A673 (cell line): Measurements from ENCODE around the gene METTL26. TPM values are rescaled to one million over a fixed set of nuclear protein-coding genes. Genes with fewer than 3 reads are reported as not detected.

Source experiments
- BruUV-seq: library from RNA; stranded (reverse); fragments of 400-500 nt; replicated peaks from 2 replicates; lab custom pipeline; 2021; lab: Mats Ljungman, UMichigan
- CTCF ChIA-PET: fragments of 300-600 bp; sonication (Branson Sonifier 250); formaldehyde crosslinking; loops from one replicate; lab custom pipeline; 2022; ENCODE audit warnings: antibody characterized with exemption; lab: Charles Lee
- POLR2A ChIA-PET: fragments of 300-600 bp; sonication (Branson Sonifier 250); formaldehyde crosslinking; loops from one replicate; lab custom pipeline; 2022; ENCODE audit warnings: antibody characterized with exemption; ENCODE audit not compliant: low non-redundant PET; lab: Charles Lee
- DNase-seq: peaks from one replicate; pipeline ENCODE4 v3.0.0-alpha.2; 2015; ENCODE audit warnings: low spot score
- H3K27ac ChIP-seq: fragments of 200-600 bp; sonication (generic); 2 replicates; pipeline ENCODE4 v1.5.1; 2016; ENCODE audit warnings: mixed run types, low read depth, mild to moderate bottlenecking, mixed read lengths, antibody characterized with exemption, low read length; ENCODE audit not compliant: poor library complexity, severe bottlenecking
- H3K27me3 ChIP-seq: fragments of 200-600 bp; sonication (generic); replicated peaks from 2 replicates; pipeline ENCODE4 v1.6.1; 2017; ENCODE audit warnings: mixed run types, low read depth, mild to moderate bottlenecking, mixed read lengths, antibody characterized with exemption, low read length; ENCODE audit not compliant: insufficient read depth, poor library complexity
- H3K36me3 ChIP-seq: fragments of 200-600 bp; sonication (generic); 2 replicates; pipeline ENCODE4 v1.6.1; 2016; ENCODE audit warnings: mixed run types, mild to moderate bottlenecking, mixed read lengths, antibody characterized with exemption, low read length; ENCODE audit not compliant: insufficient read depth, poor library complexity, severe bottlenecking
- H3K4me1 ChIP-seq: fragments of 200-600 bp; sonication (generic); 2 replicates; pipeline ENCODE4 v1.6.1; 2017; ENCODE audit warnings: mixed run types, mild to moderate bottlenecking, mixed read lengths, antibody characterized with exemption, low read length; ENCODE audit not compliant: insufficient read depth, poor library complexity, severe bottlenecking
- H3K4me3 ChIP-seq: fragments of 200-600 bp; sonication (generic); 2 replicates; pipeline ENCODE4 v1.5.1; 2016; ENCODE audit warnings: low read depth, mixed run types, mild to moderate bottlenecking, mixed read lengths, low read length; ENCODE audit not compliant: poor library complexity, severe bottlenecking
- H3K9me3 ChIP-seq: fragments of 200-600 bp; sonication (generic); 2 replicates; pipeline ENCODE4 v1.6.1; 2016; ENCODE audit warnings: mixed run types, low read depth, mild to moderate bottlenecking, mixed read lengths, antibody characterized with exemption, low read length; ENCODE audit not compliant: poor library complexity, severe bottlenecking
- CTCF ChIP-seq: fragments of 300-800, 200-600 bp; sonication (generic); conservative IDR thresholded peaks from 2 replicates; pipeline ENCODE4 v1.5.1; 2017; ENCODE audit warnings: low read depth, mild to moderate bottlenecking, antibody characterized with exemption, low read length, moderate library complexity, mixed read lengths
- EZH2 ChIP-seq: fragments of 200-600 bp; sonication (generic); IDR thresholded peaks from 2 replicates; pipeline ENCODE4 v1.6.1; 2017; ENCODE audit warnings: borderline replicate concordance, low read depth, mild to moderate bottlenecking, mixed read lengths, antibody characterized with exemption, low read length; ENCODE audit not compliant: poor library complexity, severe bottlenecking
- intact Hi-C: fragments of 100-400 bp; cut with micrococcal nuclease; formaldehyde crosslinking; loops from one replicate; pipeline ENCODE4 v1.10.0; 2022; ENCODE audit not compliant: unreplicated experiment
- total RNA-seq: library from RNA; stranded (reverse); gene quantifications from 2 replicates; pipeline ENCODE4 v1.2.3, GENCODE V29; 2021

METTL26 gene
- total RNA-seq, 1 experiment from 2014 or later, result 138 TPM

- Histone ChIP-seq H3K4me1 (no peaks in the 10 kb centered on the region), H3K27me3 (no peaks in the 10 kb centered on the region), H3K27ac (no peak overlapping the region), H3K4me3 (no peak overlapping the region), H3K9me3 (no peaks in the 10 kb centered on the region), H3K36me3 (no peaks in the 10 kb centered on the region)
- TF ChIP-seq CTCF (no peak), EZH2 (no peak)
- BruUV-seq, result no TSS peak
- intact Hi-C loops, result no loop called here
- DNase-seq, result no peak
- ChIA-PET CTCF (no interaction called here), POLR2A (no interaction called here)
These were observed 3.4 kb downstream of the METTL26 start for GRCh38 chr16:632486-633335.

GRCh38 chr16:631808-632358 lies 4.2 kb downstream of the METTL26 start:
- DNase-seq, result no peak
- CTCF ChIA-PET, result no interaction called here
- intact Hi-C loops, result no loop called here
- no TSS peak for BruUV-seq
- H3K27ac ChIP-seq, result no peak overlapping the region
- no peaks in the 10 kb centered on the region for H3K36me3 ChIP-seq
- H3K9me3 ChIP-seq, result no peaks in the 10 kb centered on the region
- POLR2A ChIA-PET, result no interaction called here
- no peak overlapping the region for H3K4me3 ChIP-seq
- H3K4me1 ChIP-seq, result no peaks in the 10 kb centered on the region
- no peak for TF ChIP-seq EZH2
- no peak for TF ChIP-seq CTCF
- H3K27me3 ChIP-seq, result no peaks in the 10 kb centered on the region

GRCh38 chr16:630815-631405 lies 5.2 kb downstream of the METTL26 start, which contains the start of gene WFIKKN1:
Gene WFIKKN1 (plus strand): TSS chr16:630985. CDS start chr16:631254, 269 bp downstream.
- POLR2A ChIA-PET, result no interaction called here
- no peaks in the 10 kb centered on the region for H3K4me1 ChIP-seq
- H3K4me3 ChIP-seq, result no peak within 1 kb of the TSS
- H3K36me3 ChIP-seq, result peaks cover 4% of the 10 kb centered on the region
- CTCF ChIA-PET, result no interaction called here
- DNase-seq, result no peak
- H3K27ac ChIP-seq, result peak within 1 kb of the TSS; percentile 28
- TF ChIP-seq CTCF (no peak), EZH2 (no peak)
- BruUV-seq, result no TSS peak
- no peaks in the 10 kb centered on the region for H3K9me3 ChIP-seq
- H3K27me3 ChIP-seq, result no peaks in the 10 kb centered on the region
- intact Hi-C loops, result no loop called here
